Transverse colon (tissue), 4 donors: Measurements from ENCODE around the gene SLC38A3.

Experiments used
- CTCF ChIP-seq, 5 experiments: fragments of 200-600 bp in 3 of 5; fragments of 450-650 bp in 2 of 5; sonication (generic) in 3 of 5; IDR thresholded peaks; 1 replicate in 2 of 5; 2 replicates in 3 of 5; pipeline ENCODE4 v1.5.1; 2016 to 2017; ENCODE audit warnings: antibody characterized with exemption in 5 of 5, inconsistent platforms in 3 of 5, mild to moderate bottlenecking in 2 of 5, moderate library complexity in 1 of 5
- POLR2AphosphoS5 ChIP-seq, 3 donors: sonication (generic); formaldehyde crosslinking; IDR thresholded peaks; one replicate each; pipeline ENCODE4 v1.6.1; 2016; ENCODE audit warnings: antibody characterized with exemption in 3 of 3

- TF ChIP-seq CTCF (IDR thresholded peaks at IDR 0.05): no peak
- TF ChIP-seq POLR2AphosphoS5 (IDR thresholded peaks at IDR 0.05): no peak
Measured at GRCh38 chr3:50183755-50184154, 21.3 kb upstream of the SLC38A3 start.
